SU-DHL-6 (cell line): ENCODE data around the gene DKC1.

ENCODE experiments used
- H2AFZ ChIP-seq: fragments of 200-600 bp; sonication (generic); 2 replicates; pipeline ENCODE4 v1.6.1; 2014; ENCODE audit warnings: low read depth, mild to moderate bottlenecking, moderate library complexity, mixed read lengths, antibody characterized with exemption, low read length; ENCODE audit not compliant: severe bottlenecking
- H3F3A ChIP-seq: fragments of 200-600 bp; shearing (Covaris generic); 2 replicates; pipeline ENCODE4 v1.6.0; 2016; ENCODE audit warnings: antibody characterized with exemption, mild to moderate bottlenecking; ENCODE audit not compliant: insufficient read depth
- H3K27ac ChIP-seq: fragments of 200-600 bp; sonication (generic); 2 replicates; pipeline ENCODE4 v1.5.1; 2016; ENCODE audit warnings: low read depth, mild to moderate bottlenecking, low read length, moderate library complexity, mixed read lengths
- H3K27me3 ChIP-seq: fragments of 200-600 bp; sonication (generic), shearing (Covaris generic); 2 replicates; pipeline ENCODE4 v1.6.0; 2014; ENCODE audit warnings: mild to moderate bottlenecking, low read length
- H3K36me3 ChIP-seq: fragments of 200-600 bp; sonication (generic); 2 replicates; pipeline ENCODE4 v1.6.1; 2014; ENCODE audit warnings: mild to moderate bottlenecking, low read length, mixed read lengths
- H3K4me2 ChIP-seq: fragments of 300-600, 200-600 bp; shearing (Covaris generic), sonication (generic); 2 replicates; pipeline ENCODE4 v1.6.0; 2014; ENCODE audit warnings: low read length, low read depth, mild to moderate bottlenecking; ENCODE audit not compliant: poor library complexity, severe bottlenecking
- H3K4me3 ChIP-seq: fragments of 200-600 bp; sonication (generic); 2 replicates; pipeline ENCODE4 v1.5.1; 2014; ENCODE audit warnings: antibody characterized with exemption, low read length, mild to moderate bottlenecking, mixed read lengths; ENCODE audit not compliant: insufficient read depth, poor library complexity, severe bottlenecking
- H3K79me2 ChIP-seq: fragments of 200-600 bp; sonication (generic); 2 replicates; pipeline ENCODE4 v1.6.1; 2014; ENCODE audit warnings: mild to moderate bottlenecking, low read length, moderate library complexity; ENCODE audit not compliant: insufficient read depth
- H3K9ac ChIP-seq: fragments of 200-600 bp; sonication (generic); 2 replicates; pipeline ENCODE4 v1.7.0; 2014; ENCODE audit warnings: mild to moderate bottlenecking, low read length
- H3K9me2 ChIP-seq: fragments of 200-600 bp; sonication (generic); replicated peaks from 2 replicates; pipeline ENCODE4 v1.6.1; 2014; ENCODE audit warnings: low read length; ENCODE audit not compliant: insufficient read depth
- H3K9me3 ChIP-seq: fragments of 200-600 bp; sonication (generic); 2 replicates; pipeline ENCODE4 v1.6.1; 2014; ENCODE audit warnings: low read length, mixed read lengths; ENCODE audit not compliant: insufficient read depth
- H4K20me1 ChIP-seq: fragments of 200-600 bp; sonication (generic); 2 replicates; pipeline ENCODE4 v1.6.1; 2014; ENCODE audit warnings: low read depth, mild to moderate bottlenecking, antibody characterized with exemption, low read length, moderate library complexity, mixed read lengths
- CTCF ChIP-seq: fragments of 200-600 bp; sonication (generic); IDR thresholded peaks from one replicate; pipeline ENCODE4 v1.5.1; 2017; ENCODE audit warnings: antibody characterized with exemption, mild to moderate bottlenecking, low read length, moderate library complexity; ENCODE audit not compliant: insufficient read depth, poor library complexity, severe bottlenecking
- EZH2phosphoT487 ChIP-seq: fragments of 200-600 bp; sonication (generic), shearing (Covaris generic); conservative IDR thresholded peaks from 2 replicates; pipeline ENCODE4 v1.6.1; 2018; ENCODE audit warnings: mild to moderate bottlenecking, antibody characterized with exemption, low read length, moderate library complexity, mixed read lengths

The DKC1 gene

GRCh38 chrX:154730253-154730891 lies 32.3 kb upstream of the DKC1 start:
- TF ChIP-seq EZH2phosphoT487 (no peak), CTCF (no peak)
- H3K79me2 ChIP-seq, result no peaks in the 10 kb centered on the region
- no peaks in the 10 kb centered on the region for H3K9me3 ChIP-seq
- H3K36me3 ChIP-seq, result no peaks in the 10 kb centered on the region
- no peak overlapping the region for H3K4me3 ChIP-seq
- no peak overlapping the region for H3K27ac ChIP-seq
- no peaks in the 10 kb centered on the region for H3K27me3 ChIP-seq
- H3K4me2 ChIP-seq, result no peak overlapping the region
- no peak overlapping the region for H3K9ac ChIP-seq
- no peaks in the 10 kb centered on the region for H4K20me1 ChIP-seq
- no peaks in the 10 kb centered on the region for H3K9me2 ChIP-seq
- H2AFZ ChIP-seq, result no peak overlapping the region
- no peaks in the 10 kb centered on the region for H3F3A ChIP-seq

GRCh38 chrX:154731184-154731583 lies 31.5 kb upstream of the DKC1 start:
- H4K20me1 ChIP-seq, result no peaks in the 10 kb centered on the region
- no peaks in the 10 kb centered on the region for H3K9me3 ChIP-seq
- no peak overlapping the region for H2AFZ ChIP-seq
- H3K36me3 ChIP-seq, result no peaks in the 10 kb centered on the region
- TF ChIP-seq CTCF (no peak), EZH2phosphoT487 (no peak)
- H3K9ac ChIP-seq, result no peak overlapping the region
- H3F3A ChIP-seq, result no peaks in the 10 kb centered on the region
- H3K27ac ChIP-seq, result no peak overlapping the region
- no peaks in the 10 kb centered on the region for H3K79me2 ChIP-seq
- no peaks in the 10 kb centered on the region for H3K27me3 ChIP-seq
- no peaks in the 10 kb centered on the region for H3K9me2 ChIP-seq
- H3K4me3 ChIP-seq, result no peak overlapping the region
- no peak overlapping the region for H3K4me2 ChIP-seq

GRCh38 chrX:154731881-154732280 lies 30.8 kb upstream of the DKC1 start:
- Histone ChIP-seq H4K20me1 (no peaks in the 10 kb centered on the region), H3K79me2 (no peaks in the 10 kb centered on the region), H3K27me3 (no peaks in the 10 kb centered on the region), H3K4me3 (no peak overlapping the region), H3F3A (no peaks in the 10 kb centered on the region), H3K9me2 (no peaks in the 10 kb centered on the region), H3K4me2 (no peak overlapping the region), H2AFZ (no peak overlapping the region), H3K9ac (no peak overlapping the region), H3K9me3 (no peaks in the 10 kb centered on the region), H3K36me3 (no peaks in the 10 kb centered on the region), H3K27ac (no peak overlapping the region)
- no peak for TF ChIP-seq CTCF
- TF ChIP-seq EZH2phosphoT487, result no peak
